SU-DHL-6 (cell line): ENCODE results near the gene PAX5.

Experiments used
- H2AFZ ChIP-seq: fragments of 200-600 bp; sonication (generic); 2 replicates; pipeline ENCODE4 v1.6.1; 2014; ENCODE audit warnings: low read depth, mild to moderate bottlenecking, moderate library complexity, mixed read lengths, antibody characterized with exemption, low read length; ENCODE audit not compliant: severe bottlenecking
- H3F3A ChIP-seq: fragments of 200-600 bp; shearing (Covaris generic); 2 replicates; pipeline ENCODE4 v1.6.0; 2016; ENCODE audit warnings: antibody characterized with exemption, mild to moderate bottlenecking; ENCODE audit not compliant: insufficient read depth
- H3K27ac ChIP-seq: fragments of 200-600 bp; sonication (generic); 2 replicates; pipeline ENCODE4 v1.5.1; 2016; ENCODE audit warnings: low read depth, mild to moderate bottlenecking, low read length, moderate library complexity, mixed read lengths
- H3K27me3 ChIP-seq: fragments of 200-600 bp; sonication (generic), shearing (Covaris generic); 2 replicates; pipeline ENCODE4 v1.6.0; 2014; ENCODE audit warnings: mild to moderate bottlenecking, low read length
- H3K36me3 ChIP-seq: fragments of 200-600 bp; sonication (generic); 2 replicates; pipeline ENCODE4 v1.6.1; 2014; ENCODE audit warnings: mild to moderate bottlenecking, low read length, mixed read lengths
- H3K4me2 ChIP-seq: fragments of 300-600, 200-600 bp; shearing (Covaris generic), sonication (generic); 2 replicates; pipeline ENCODE4 v1.6.0; 2014; ENCODE audit warnings: low read length, low read depth, mild to moderate bottlenecking; ENCODE audit not compliant: poor library complexity, severe bottlenecking
- H3K4me3 ChIP-seq: fragments of 200-600 bp; sonication (generic); 2 replicates; pipeline ENCODE4 v1.5.1; 2014; ENCODE audit warnings: antibody characterized with exemption, low read length, mild to moderate bottlenecking, mixed read lengths; ENCODE audit not compliant: insufficient read depth, poor library complexity, severe bottlenecking
- H3K79me2 ChIP-seq: fragments of 200-600 bp; sonication (generic); 2 replicates; pipeline ENCODE4 v1.6.1; 2014; ENCODE audit warnings: mild to moderate bottlenecking, low read length, moderate library complexity; ENCODE audit not compliant: insufficient read depth
- H3K9ac ChIP-seq: fragments of 200-600 bp; sonication (generic); 2 replicates; pipeline ENCODE4 v1.7.0; 2014; ENCODE audit warnings: mild to moderate bottlenecking, low read length
- H3K9me2 ChIP-seq: fragments of 200-600 bp; sonication (generic); replicated peaks from 2 replicates; pipeline ENCODE4 v1.6.1; 2014; ENCODE audit warnings: low read length; ENCODE audit not compliant: insufficient read depth
- H3K9me3 ChIP-seq: fragments of 200-600 bp; sonication (generic); 2 replicates; pipeline ENCODE4 v1.6.1; 2014; ENCODE audit warnings: low read length, mixed read lengths; ENCODE audit not compliant: insufficient read depth
- H4K20me1 ChIP-seq: fragments of 200-600 bp; sonication (generic); 2 replicates; pipeline ENCODE4 v1.6.1; 2014; ENCODE audit warnings: low read depth, mild to moderate bottlenecking, antibody characterized with exemption, low read length, moderate library complexity, mixed read lengths
- CTCF ChIP-seq: fragments of 200-600 bp; sonication (generic); IDR thresholded peaks from one replicate; pipeline ENCODE4 v1.5.1; 2017; ENCODE audit warnings: antibody characterized with exemption, mild to moderate bottlenecking, low read length, moderate library complexity; ENCODE audit not compliant: insufficient read depth, poor library complexity, severe bottlenecking
- EZH2phosphoT487 ChIP-seq: fragments of 200-600 bp; sonication (generic), shearing (Covaris generic); conservative IDR thresholded peaks from 2 replicates; pipeline ENCODE4 v1.6.1; 2018; ENCODE audit warnings: mild to moderate bottlenecking, antibody characterized with exemption, low read length, moderate library complexity, mixed read lengths

The PAX5 gene

GRCh38 chr9:36831381-36832161, 202.5 kb downstream of the PAX5 start:
- H3K27ac ChIP-seq = no peak overlapping the region
- TF ChIP-seq EZH2phosphoT487 (no peak), CTCF (no peak)
- H2AFZ ChIP-seq = no peak overlapping the region
- no peak overlapping the region for H3K4me3 ChIP-seq
- no peaks in the 10 kb centered on the region for H3K9me3 ChIP-seq
- no peaks in the 10 kb centered on the region for H3K27me3 ChIP-seq
- peaks cover 18% of the 10 kb centered on the region; the same call in 1 of the 2 replicates for H3F3A ChIP-seq
- no peaks in the 10 kb centered on the region for H3K9me2 ChIP-seq
- no peaks in the 10 kb centered on the region for H3K36me3 ChIP-seq
- H4K20me1 ChIP-seq = no peaks in the 10 kb centered on the region
- H3K79me2 ChIP-seq = no peaks in the 10 kb centered on the region
- H3K9ac ChIP-seq = no peak overlapping the region
- H3K4me2 ChIP-seq = no peak overlapping the region

GRCh38 chr9:36828611-36829013, 205.5 kb downstream of the PAX5 start:
- Histone ChIP-seq H3K4me3 (no peak overlapping the region), H3K79me2 (no peaks in the 10 kb centered on the region), H3K36me3 (no peaks in the 10 kb centered on the region), H3K27me3 (no peaks in the 10 kb centered on the region), H3K9me3 (no peaks in the 10 kb centered on the region), H3F3A (peaks cover 9% of the 10 kb centered on the region; the same call in 1 of the 2 replicates), H2AFZ (no peak overlapping the region), H3K9ac (no peak overlapping the region), H3K27ac (no peak overlapping the region), H4K20me1 (no peaks in the 10 kb centered on the region), H3K9me2 (no peaks in the 10 kb centered on the region), H3K4me2 (no peak overlapping the region)
- no peak for TF ChIP-seq CTCF
- no peak for TF ChIP-seq EZH2phosphoT487

GRCh38 chr9:36827593-36827992, 206.5 kb downstream of the PAX5 start:
- Histone ChIP-seq H3K9me3 (no peaks in the 10 kb centered on the region), H3K4me2 (no peak overlapping the region), H3K79me2 (no peaks in the 10 kb centered on the region), H3K9ac (no peak overlapping the region), H3K27ac (no peak overlapping the region), H3F3A (no peaks in the 10 kb centered on the region), H4K20me1 (no peaks in the 10 kb centered on the region), H2AFZ (no peak overlapping the region), H3K27me3 (0 out of 2 replicates have a peak, but pooled peaks cover 3% of the 10 kb centered on the region), H3K9me2 (no peaks in the 10 kb centered on the region), H3K36me3 (no peaks in the 10 kb centered on the region), H3K4me3 (no peak overlapping the region)
- no peak for TF ChIP-seq EZH2phosphoT487
- no peak for TF ChIP-seq CTCF
